ENCODE results near the gene GMDS. TPM values are rescaled to one million over a fixed set of nuclear protein-coding genes. Genes with fewer than 3 reads are reported as not detected.

The GMDS gene
- polyA plus RNA-seq, 1 experiment: 7.1 TPM

DNA sequence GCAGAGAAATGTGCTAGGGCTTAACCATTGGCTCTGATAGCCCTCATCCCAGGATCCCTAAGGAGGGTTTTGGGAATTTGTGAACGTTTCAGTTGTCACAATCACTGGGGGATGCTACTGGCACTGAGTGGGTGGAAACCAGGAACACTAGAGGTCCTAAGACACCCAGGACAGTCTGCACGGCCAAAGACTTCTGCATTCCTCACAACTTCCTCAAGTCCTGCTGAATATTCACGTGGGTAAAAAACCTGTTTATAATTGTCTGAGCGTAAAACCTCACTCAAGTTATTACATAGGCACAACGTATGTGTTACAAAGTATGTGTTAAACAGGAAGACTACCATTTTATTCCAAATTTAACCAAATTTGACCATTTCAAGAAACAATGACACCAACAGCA lies 52.4 kb downstream of the GMDS start:
- POLR2A ChIA-PET: no interaction called here
- no peaks in the 10 kb centered on the region for H3K36me3 ChIP-seq (ENCODE audit: control insufficient read depth, insufficient read depth, low read length)
- H3K27me3 ChIP-seq (ENCODE audit: control insufficient read depth, insufficient read depth, low read length): no peaks in the 10 kb centered on the region
- H3K4me3 ChIP-seq (ENCODE audit: low read depth, low read length): no peak overlapping the region
- CTCF ChIA-PET: interaction anchor here (1.3 to 3.6 kb wide), 3 partner anchors 11 to 596 kb away, joined by 3 to 12 read pairs (median 5); no protein-coding TSS in a partner anchor
- TF ChIP-seq CTCF (IDR thresholded peaks at IDR 0.05; ENCODE audit: insufficient read depth, low read depth, low read length): no peak
- DNase-seq (ENCODE audit: low read depth): no peak

DNA sequence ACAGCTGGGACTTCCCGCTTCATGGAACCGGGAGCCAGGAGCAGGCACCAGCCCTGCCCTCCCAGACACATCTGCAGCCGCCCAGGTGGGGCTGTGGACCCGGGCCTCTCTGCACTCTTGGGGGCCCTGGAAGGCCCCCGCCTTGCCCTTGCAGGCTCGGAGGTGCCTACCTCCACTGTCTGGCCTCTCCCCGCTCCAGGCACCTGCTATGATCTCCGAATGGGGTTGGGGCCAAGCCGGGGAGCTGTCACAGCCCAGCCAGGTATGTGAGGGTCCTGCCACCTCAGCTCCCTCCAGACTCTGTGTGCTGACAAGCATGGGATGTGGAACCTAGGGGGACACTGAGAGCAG lies 54.0 kb downstream of the GMDS start:
- no peak for DNase-seq (ENCODE audit: low read depth)
- H3K27me3 ChIP-seq (ENCODE audit: control insufficient read depth, insufficient read depth, low read length): no peaks in the 10 kb centered on the region
- H3K4me3 ChIP-seq (ENCODE audit: low read depth, low read length): no peak overlapping the region
- POLR2A ChIA-PET: no interaction called here
- CTCF ChIA-PET: interaction anchor here (0.5 to 3.6 kb wide), 4 partner anchors 9 to 490 kb away, joined by 3 to 12 read pairs (median 4); no protein-coding TSS in a partner anchor
- no peak for TF ChIP-seq CTCF (IDR thresholded peaks at IDR 0.05; ENCODE audit: insufficient read depth, low read depth, low read length)
- H3K36me3 ChIP-seq (ENCODE audit: control insufficient read depth, insufficient read depth, low read length): no peaks in the 10 kb centered on the region

- TF ChIP-seq CTCF (IDR thresholded peaks at IDR 0.05; ENCODE audit: insufficient read depth, low read depth, low read length): no peak
Measured at GRCh38 chr6:2190661-2191389, 54.6 kb downstream of the GMDS start.

GRCh38 chr6:2188856-2189384 lies 56.5 kb downstream of the GMDS start:
- H3K4me3 ChIP-seq (ENCODE audit: low read depth, low read length): no peak overlapping the region
- POLR2A ChIA-PET: no interaction called here
- H3K36me3 ChIP-seq (ENCODE audit: control insufficient read depth, insufficient read depth, low read length): no peaks in the 10 kb centered on the region
- no peaks in the 10 kb centered on the region for H3K27me3 ChIP-seq (ENCODE audit: control insufficient read depth, insufficient read depth, low read length)
- CTCF ChIA-PET: no interaction called here
- no peak for DNase-seq (ENCODE audit: low read depth)
- TF ChIP-seq CTCF (IDR thresholded peaks at IDR 0.05; ENCODE audit: insufficient read depth, low read depth, low read length): no peak

More at GRCh38 chr6:2190661-2191389, 54.6 kb downstream of the GMDS start:
- ChIA-PET CTCF (interaction anchor here (1.3 to 3.6 kb wide), 2 partner anchors 9 to 11 kb away, joined by 3 to 12 read pairs; no protein-coding TSS in a partner anchor), POLR2A (no interaction called here)
- DNase-seq (ENCODE audit: low read depth): no peak
- no peaks in the 10 kb centered on the region for H3K36me3 ChIP-seq (ENCODE audit: control insufficient read depth, insufficient read depth, low read length)
- H3K27me3 ChIP-seq (ENCODE audit: control insufficient read depth, insufficient read depth, low read length): no peaks in the 10 kb centered on the region
- no peak overlapping the region for H3K4me3 ChIP-seq (ENCODE audit: low read depth, low read length)

- no peak for DNase-seq (ENCODE audit: low read depth)
- Histone ChIP-seq H3K36me3 (ENCODE audit: control insufficient read depth, insufficient read depth, low read length) (no peaks in the 10 kb centered on the region), H3K4me3 (ENCODE audit: low read depth, low read length) (no peak overlapping the region), H3K27me3 (ENCODE audit: control insufficient read depth, insufficient read depth, low read length) (no peaks in the 10 kb centered on the region)
- no peak for TF ChIP-seq CTCF (IDR thresholded peaks at IDR 0.05; ENCODE audit: insufficient read depth, low read depth, low read length)
- ChIA-PET CTCF (interaction anchor here (1.1 to 2.7 kb wide), 2 partner anchors 9 to 29 kb away, joined by 3 to 12 read pairs; no protein-coding TSS in a partner anchor), POLR2A (no interaction called here)
Measured at GRCh38 chr6:2188397-2188796, 57.0 kb downstream of the GMDS start.

Measured in BJ (cell line).